SH-SY5Y (cell line): ENCODE results near the gene NKRF.

Source experiments
- GATA2 ChIP-seq: IDR thresholded peaks from 2 replicates; pipeline ENCODE4 v1.6.1; 2011; ENCODE audit warnings: mild to moderate bottlenecking, low read depth, low read length
- GATA3 ChIP-seq: IDR thresholded peaks from 2 replicates; pipeline ENCODE4 v1.6.1; 2011; ENCODE audit warnings: low read depth, mild to moderate bottlenecking, low read length, moderate library complexity

GRCh38 chrX:119638725-119639471 lies 32.7 kb upstream of the NKRF start:
- TF ChIP-seq GATA2 (no peak), GATA3 (no peak)
